IMR-90 (cell line): ENCODE results near the gene FGD5. TPM values are rescaled to one million over a fixed set of nuclear protein-coding genes. Genes with fewer than 3 reads are reported as not detected.
"Not testable (repeated sequence)": the region's sequence is repeated elsewhere in the genome, so short reads cannot be mapped to it uniquely, and the experiment has no call there.

Source experiments
- ATAC-seq: fragments of 200-7000 bp; cut with Tn5 transposase; 2 replicates; pipeline ENCODE4 v1.9.1; 2020; ENCODE audit warnings: low read depth, mild to moderate bottlenecking, moderate library complexity
- BruUV-seq: library from RNA; stranded (reverse); fragments of 400-500 nt; replicated peaks from 2 replicates; lab custom pipeline; 2021; lab: Mats Ljungman, UMichigan
- CTCF ChIA-PET: fragments of 300-600 bp; formaldehyde crosslinking; extraction: SDS; loops from one replicate; lab custom pipeline; 2021; ENCODE audit warnings: antibody characterized with exemption; lab: Yijun Ruan, JAX
- POLR2A ChIA-PET: fragments of 300-600 bp; sonication (Branson Sonifier 250); formaldehyde crosslinking; loops from one replicate; lab custom pipeline; 2022; ENCODE audit warnings: antibody characterized with exemption; ENCODE audit not compliant: unreplicated experiment; lab: Charles Lee
- DNase-seq: peaks from one replicate; pipeline ENCODE4 v3.0.0; 2013
- H2AFZ ChIP-seq: replicated peaks from 2 replicates; pipeline ENCODE3; 2013; ENCODE audit warnings: low read length, mild to moderate bottlenecking; ENCODE audit not compliant: poor library complexity
- H2AK5ac ChIP-seq: 2 replicates; pipeline ENCODE4 v1.6.1; 2013; ENCODE audit warnings: low read depth, low read length, inconsistent platforms
- H2AK9ac ChIP-seq: replicated peaks from 2 replicates; pipeline ENCODE3; 2013; ENCODE audit warnings: mild to moderate bottlenecking, low read depth, low read length, moderate library complexity; ENCODE audit not compliant: poor library complexity
- H2BK120ac ChIP-seq: 2 replicates; pipeline ENCODE4 v1.6.1; 2013; ENCODE audit warnings: low read depth, low read length, inconsistent platforms
- H2BK15ac ChIP-seq: 3 replicates; pipeline ENCODE4 v1.6.1; 2013; ENCODE audit warnings: low read depth, low read length, inconsistent platforms
- H2BK20ac ChIP-seq: 2 replicates; pipeline ENCODE4 v1.6.1; 2013; ENCODE audit warnings: low read depth, mild to moderate bottlenecking, inconsistent platforms, low read length, moderate library complexity
- H2BK5ac ChIP-seq: 2 replicates; pipeline ENCODE4 v1.6.1; 2013; ENCODE audit warnings: mild to moderate bottlenecking, low read depth, low read length, inconsistent platforms; ENCODE audit not compliant: poor library complexity, severe bottlenecking
- H3K14ac ChIP-seq: replicated peaks from 2 replicates; pipeline ENCODE4 v1.6.1; 2013; ENCODE audit warnings: low read depth, low read length, inconsistent platforms
- H3K18ac ChIP-seq: 2 replicates; pipeline ENCODE4 v1.6.1; 2013; ENCODE audit warnings: low read depth, low read length, control low read depth
- H3K23ac ChIP-seq: 2 replicates; pipeline ENCODE4 v1.6.1; 2013; ENCODE audit warnings: low read depth, low read length, inconsistent platforms
- H3K27ac ChIP-seq: 2 replicates; pipeline ENCODE4 v1.5.1; 2013; ENCODE audit warnings: mild to moderate bottlenecking, control low read depth, low read length; ENCODE audit not compliant: insufficient read depth
- H3K27me3 ChIP-seq: 2 replicates; pipeline ENCODE4 v1.6.1; 2013; ENCODE audit warnings: low read length; ENCODE audit not compliant: control insufficient read depth, insufficient read depth
- H3K36me3 ChIP-seq: 2 replicates; pipeline ENCODE4 v1.6.1; 2013; ENCODE audit warnings: low read length, mixed read lengths; ENCODE audit not compliant: control insufficient read depth, insufficient read depth
- H3K4ac ChIP-seq: 2 replicates; pipeline ENCODE4 v1.6.1; 2013; ENCODE audit warnings: low read depth, low read length, inconsistent platforms
- H3K4me1 ChIP-seq: 2 replicates; pipeline ENCODE4 v1.6.1; 2013; ENCODE audit warnings: low read length, mixed read lengths; ENCODE audit not compliant: control insufficient read depth, insufficient read depth
- H3K4me2 ChIP-seq: 2 replicates; pipeline ENCODE4 v1.6.1; 2013; ENCODE audit warnings: low read depth, mild to moderate bottlenecking, control low read depth, low read length, moderate library complexity
- H3K4me3 ChIP-seq: 2 replicates; pipeline ENCODE4 v1.5.1; 2013; ENCODE audit warnings: low read depth, mild to moderate bottlenecking, control low read depth, low read length, moderate library complexity; ENCODE audit not compliant: insufficient read depth
- H3K56ac ChIP-seq: 2 replicates; pipeline ENCODE4 v1.6.1; 2013; ENCODE audit warnings: low read length, inconsistent platforms; ENCODE audit not compliant: insufficient read depth; ENCODE audit errors: extremely low read depth
- H3K79me1 ChIP-seq, 2 experiments: 2 replicates each; pipeline ENCODE4 v1.6.1; 2013; ENCODE audit warnings: low read length in 2 of 2, inconsistent platforms in 1 of 2, low read depth in 1 of 2
- H3K9ac ChIP-seq: 2 replicates; pipeline ENCODE4 v1.6.1; 2013; ENCODE audit warnings: low read depth, low read length, control low read depth
- H3K9me1 ChIP-seq: 2 replicates; pipeline ENCODE4 v1.6.1; 2013; ENCODE audit warnings: low read length, inconsistent platforms; ENCODE audit not compliant: insufficient read depth
- H3K9me3 ChIP-seq: 2 replicates; pipeline ENCODE4 v1.6.1; 2013; ENCODE audit warnings: low read length; ENCODE audit not compliant: control insufficient read depth, insufficient read depth
- H4K20me1 ChIP-seq: 2 replicates; pipeline ENCODE4 v1.6.1; 2013; ENCODE audit warnings: low read length, inconsistent platforms; ENCODE audit not compliant: insufficient read depth
- H4K5ac ChIP-seq: 2 replicates; pipeline ENCODE4 v1.6.1; 2013; ENCODE audit warnings: mild to moderate bottlenecking, low read depth, low read length, control low read depth
- H4K8ac ChIP-seq, 2 experiments: 2 replicates each; pipeline ENCODE4 v1.6.1; 2013; ENCODE audit warnings: low read depth in 2 of 2, low read length in 2 of 2, control low read depth in 1 of 2, inconsistent platforms in 1 of 2
- H4K91ac ChIP-seq: 2 replicates; pipeline ENCODE4 v1.6.1; 2013; ENCODE audit warnings: low read depth, low read length, inconsistent platforms; ENCODE audit not compliant: insufficient read depth
- WGBS, 2 experiments: methylation state at CpG; one replicate each; pipeline versions ENCODE4 v1.1.5 to v1.1.7; 2013; ENCODE audit warnings: missing lambda C conversion rate in 2 of 2; ENCODE audit not compliant: insufficient read length in 1 of 2; ENCODE audit errors: extremely low coverage in 2 of 2; 5-methylcytosine and 5-hydroxymethylcytosine counted together
- dilution Hi-C: fragments of 300-500 bp; cut with HindIII; formaldehyde crosslinking; loops from one replicate; pipeline ENCODE4 v1.14.3; 2018; ENCODE audit warnings: low sequenced_read_pairs; ENCODE audit not compliant: unreplicated experiment
- in situ Hi-C: fragments of 300-500 bp; cut with MboI; formaldehyde crosslinking; loops from 3 replicates; pipeline ENCODE4 v1.14.3; 2019; ENCODE audit warnings: low sequenced_read_pairs, inconsistent platforms, mixed read lengths
- intact Hi-C: fragments of 100-400 bp; cut with micrococcal nuclease; formaldehyde crosslinking; loops from 2 replicates; pipeline ENCODE4 v1.10.0; 2022
- polyA plus RNA-seq, 3 experiments: library from polyadenylated mRNA; depleted of rRNA; stranded (reverse); fragments of >200 nt; gene quantifications; 2 replicates each; pipeline ENCODE4 v1.2.3, GENCODE V29; 2012; ENCODE audit warnings: low replicate concordance in 1 of 3
- total RNA-seq: library from RNA; depleted of rRNA; stranded (reverse); fragments of >200 nt; gene quantifications from 2 replicates; pipeline ENCODE4 v1.2.3, GENCODE V29; 2012

FGD5 gene
- total and polyA plus RNA-seq, 2 of the 4 experiments (the other 2 are of a cell fraction), result not detected

DNA sequence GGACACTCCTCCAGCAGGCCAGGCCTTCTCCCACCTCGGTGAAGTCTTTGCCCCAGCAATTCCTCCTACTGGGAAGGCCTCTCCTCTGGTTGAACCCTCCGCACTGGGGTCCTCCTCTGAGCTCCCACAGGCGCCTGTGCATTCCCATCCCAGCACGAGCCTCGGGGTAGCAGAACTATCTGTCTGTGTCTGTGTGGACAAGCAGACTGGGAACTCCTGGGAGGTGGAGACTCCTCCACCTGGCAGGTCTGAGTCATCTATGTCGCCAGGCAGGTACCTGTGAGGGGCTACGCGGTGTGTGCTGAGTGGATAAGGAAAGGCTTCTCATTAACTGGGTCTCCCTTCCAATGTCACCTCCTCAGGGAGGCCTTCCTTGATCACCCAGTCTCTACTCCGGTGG lies 9.2 kb upstream of the FGD5 start:
- POLR2A ChIA-PET, H2AFZ ChIP-seq, H3K4me1 ChIP-seq: not testable (repeated sequence)

More for the DNA sequence above, 9.2 kb upstream of the FGD5 start:
- H4K8ac ChIP-seq, H3K9ac ChIP-seq, H2BK120ac ChIP-seq, H3K23ac ChIP-seq, BruUV-seq, H3K9me1 ChIP-seq, in situ Hi-C loops, H3K18ac ChIP-seq, H3K27ac ChIP-seq, H2AK5ac ChIP-seq, DNase-seq, H3K79me1 ChIP-seq, H2BK15ac ChIP-seq, H3K9me3 ChIP-seq, ATAC-seq, H2BK20ac ChIP-seq, H4K20me1 ChIP-seq, H4K5ac ChIP-seq, H3K4ac ChIP-seq, H2BK5ac ChIP-seq, H2AK9ac ChIP-seq, H3K56ac ChIP-seq, H4K91ac ChIP-seq, H3K4me2 ChIP-seq, H3K36me3 ChIP-seq, dilution Hi-C loops, CTCF ChIA-PET, H3K4me3 ChIP-seq, H3K14ac ChIP-seq, intact Hi-C loops: not testable (repeated sequence)
- WGBS, 2 experiments, result no CpG with 5 or more reads among the region's 9 CpGs
- H3K27me3 ChIP-seq, result peaks cover 41% of the 10 kb centered on the region
